ENCODE measurements around the gene SRSF3. TPM values are rescaled to one million over a fixed set of nuclear protein-coding genes. Genes with fewer than 3 reads are reported as not detected.

The SRSF3 gene
- total RNA-seq, 1 experiment from 2014 or later: 425 TPM

GRCh38 chr6:36592221-36592655 is 1.9 kb upstream of the SRSF3 start:
- Histone ChIP-seq H3K27me3 (replicated peaks; ENCODE audit: control insufficient read depth, insufficient read depth, low read length) (no peaks in the 10 kb centered on the region), H3K4me3 (ENCODE audit: low read depth, low read length) (no peak overlapping the region), H3K36me3 (ENCODE audit: control insufficient read depth, insufficient read depth, low read length) (peaks cover 2% of the 10 kb centered on the region; the same call in 1 of the 2 replicates), H3K4me1 (peaks cover 7% of the 10 kb centered on the region), H3K9me3 (no peaks in the 10 kb centered on the region)
- Mint-ChIP-seq H3K4me3 (ENCODE audit: unreplicated experiment) (peak overlapping the region; percentile 75), H3K27ac (ENCODE audit: unreplicated experiment) (peak overlapping the region; percentile 92), H3K36me3 (ENCODE audit: insufficient read depth, unreplicated experiment) (peaks cover 41% of the 10 kb centered on the region), H3K27me3 (ENCODE audit: insufficient read depth, unreplicated experiment) (peaks cover 3% of the 10 kb centered on the region), H3K9me3 (ENCODE audit: unreplicated experiment) (no peaks in the 10 kb centered on the region), H3K4me1 (ENCODE audit: low read depth, unreplicated experiment) (no peaks in the 10 kb centered on the region)
- CTCF ChIA-PET: interaction anchor here (0.6 kb wide), 1 partner anchor 79 kb away, joined by 3 read pairs; no protein-coding TSS in a partner anchor
- intact Hi-C loops (cut with micrococcal nuclease; ENCODE audit: unreplicated experiment): loop anchor here (5.0 kb wide), 1 partner anchor 150 kb away; the partner anchor contains the start of genes KCTD20 and PXT1
- POLR2A ChIA-PET: no interaction called here
- no peak for TF ChIP-seq CTCF (IDR thresholded peaks at IDR 0.05; ENCODE audit: insufficient read depth in 1 of 2, low read depth in 1 of 2, low read length in 1 of 2, severe bottlenecking in 1 of 2, unreplicated experiment in 1 of 2)
- TSS peak; percentile 45 for BruUV-seq (replicated peaks)
- no peak for DNase-seq

GRCh38 chr6:36593569-36594028 is 563 bp upstream of the SRSF3 start:
- Histone ChIP-seq H3K4me1 (peaks cover 9% of the 10 kb centered on the region), H3K27me3 (replicated peaks; ENCODE audit: control insufficient read depth, insufficient read depth, low read length) (no peaks in the 10 kb centered on the region), H3K4me3 (ENCODE audit: low read depth, low read length) (peak overlapping the region; percentile 37), H3K36me3 (ENCODE audit: control insufficient read depth, insufficient read depth, low read length) (peaks cover 2% of the 10 kb centered on the region; the same call in 1 of the 2 replicates), H3K9me3 (no peaks in the 10 kb centered on the region)
- Mint-ChIP-seq H3K4me3 (ENCODE audit: unreplicated experiment) (peak overlapping the region; percentile 81), H3K9me3 (ENCODE audit: unreplicated experiment) (no peaks in the 10 kb centered on the region), H3K4me1 (ENCODE audit: low read depth, unreplicated experiment) (peaks cover under 1% of the 10 kb centered on the region), H3K27ac (ENCODE audit: unreplicated experiment) (peak overlapping the region; percentile 97), H3K27me3 (ENCODE audit: insufficient read depth, unreplicated experiment) (peaks cover 3% of the 10 kb centered on the region), H3K36me3 (ENCODE audit: insufficient read depth, unreplicated experiment) (peaks cover 54% of the 10 kb centered on the region)
- POLR2A ChIA-PET: interaction anchor here (0.6 to 0.8 kb wide), 2 partner anchors 14 to 166 kb away, joined by 3 to 4 read pairs; no protein-coding TSS in a partner anchor
- TSS peak; percentile 91 for BruUV-seq (replicated peaks)
- DNase-seq: peak; percentile 71
- intact Hi-C loops (cut with micrococcal nuclease; ENCODE audit: unreplicated experiment): loop anchor here (1.0 to 5.0 kb wide), 3 partner anchors 16 to 151 kb away; partner anchors contain the start of genes KCTD20, PXT1 and STK38
- CTCF ChIA-PET: interaction anchor here (0.6 kb wide), 1 partner anchor 661 kb away, joined by 3 read pairs; no protein-coding TSS in a partner anchor
- no peak for TF ChIP-seq CTCF (IDR thresholded peaks at IDR 0.05; ENCODE audit: insufficient read depth in 1 of 2, low read depth in 1 of 2, low read length in 1 of 2, severe bottlenecking in 1 of 2, unreplicated experiment in 1 of 2)

- no peak for TF ChIP-seq CTCF (IDR thresholded peaks at IDR 0.05; ENCODE audit: insufficient read depth in 1 of 2, low read depth in 1 of 2, low read length in 1 of 2, severe bottlenecking in 1 of 2, unreplicated experiment in 1 of 2)
- Histone ChIP-seq H3K4me3 (ENCODE audit: low read depth, low read length) (peak overlapping the region; percentile 53), H3K9me3 (no peaks in the 10 kb centered on the region), H3K36me3 (ENCODE audit: control insufficient read depth, insufficient read depth, low read length) (peaks cover 8% of the 10 kb centered on the region), H3K27me3 (replicated peaks; ENCODE audit: control insufficient read depth, insufficient read depth, low read length) (no peaks in the 10 kb centered on the region), H3K4me1 (peaks cover 19% of the 10 kb centered on the region)
- DNase-seq: no peak
- H3K36me3 Mint-ChIP-seq (ENCODE audit: insufficient read depth, unreplicated experiment): peaks cover 69% of the 10 kb centered on the region
- POLR2A ChIA-PET: interaction anchor here (0.6 kb wide), 1 partner anchor 100 kb away, joined by 4 read pairs; no protein-coding TSS in a partner anchor
- intact Hi-C loops (cut with micrococcal nuclease; ENCODE audit: unreplicated experiment): loop anchor here (1.0 to 5.0 kb wide), 3 partner anchors 18 to 153 kb away; partner anchors contain the start of genes KCTD20, PXT1 and STK38
- CTCF ChIA-PET: no interaction called here
- peak overlapping the region; percentile 81 for H3K4me3 Mint-ChIP-seq (ENCODE audit: unreplicated experiment)
- no TSS peak for BruUV-seq (replicated peaks)
- peaks cover 3% of the 10 kb centered on the region for H3K27me3 Mint-ChIP-seq (ENCODE audit: insufficient read depth, unreplicated experiment)
- no peaks in the 10 kb centered on the region for H3K9me3 Mint-ChIP-seq (ENCODE audit: unreplicated experiment)
- peak overlapping the region; percentile 97 for H3K27ac Mint-ChIP-seq (ENCODE audit: unreplicated experiment)
- H3K4me1 Mint-ChIP-seq (ENCODE audit: low read depth, unreplicated experiment): peaks cover 13% of the 10 kb centered on the region
These were observed 868 bp downstream of the SRSF3 start for GRCh38 chr6:36594816-36595643.
